Stomach smooth muscle (tissue), 2 donors: ENCODE data around the gene ELFN1.

ENCODE experiments used
- H3K27ac ChIP-seq: one replicate; pipeline ENCODE4 v1.7.0; 2013; ENCODE audit warnings: mild to moderate bottlenecking, low read length, inconsistent platforms
- H3K27me3 ChIP-seq, 2 donors: one replicate each; pipeline ENCODE4 v1.7.0; 2013; ENCODE audit warnings: low read length in 2 of 2; ENCODE audit not compliant: insufficient read depth in 2 of 2, control insufficient read depth in 1 of 2
- H3K36me3 ChIP-seq, 2 donors: one replicate each; pipeline ENCODE4 v1.7.0; 2013; ENCODE audit warnings: low read length in 2 of 2; ENCODE audit not compliant: control insufficient read depth in 2 of 2, insufficient read depth in 2 of 2
- H3K4me1 ChIP-seq: one replicate; pipeline ENCODE4 v1.7.0; 2013; ENCODE audit warnings: low read length; ENCODE audit not compliant: control insufficient read depth, insufficient read depth
- H3K4me3 ChIP-seq, 2 donors: one replicate each; pipeline ENCODE4 v1.7.0; 2013; ENCODE audit warnings: low read length in 2 of 2
- H3K9ac ChIP-seq, 2 donors: one replicate each; pipeline ENCODE4 v1.7.0; 2013; ENCODE audit warnings: low read length in 2 of 2, mild to moderate bottlenecking in 1 of 2
- H3K9me3 ChIP-seq, 2 donors: one replicate each; pipeline ENCODE4 v1.7.0; 2013; ENCODE audit warnings: low read length in 2 of 2; ENCODE audit not compliant: control insufficient read depth in 2 of 2
- donor health status: healthy.
- donor health status: Pancreatic carcinoma.

Gene ELFN1

DNA sequence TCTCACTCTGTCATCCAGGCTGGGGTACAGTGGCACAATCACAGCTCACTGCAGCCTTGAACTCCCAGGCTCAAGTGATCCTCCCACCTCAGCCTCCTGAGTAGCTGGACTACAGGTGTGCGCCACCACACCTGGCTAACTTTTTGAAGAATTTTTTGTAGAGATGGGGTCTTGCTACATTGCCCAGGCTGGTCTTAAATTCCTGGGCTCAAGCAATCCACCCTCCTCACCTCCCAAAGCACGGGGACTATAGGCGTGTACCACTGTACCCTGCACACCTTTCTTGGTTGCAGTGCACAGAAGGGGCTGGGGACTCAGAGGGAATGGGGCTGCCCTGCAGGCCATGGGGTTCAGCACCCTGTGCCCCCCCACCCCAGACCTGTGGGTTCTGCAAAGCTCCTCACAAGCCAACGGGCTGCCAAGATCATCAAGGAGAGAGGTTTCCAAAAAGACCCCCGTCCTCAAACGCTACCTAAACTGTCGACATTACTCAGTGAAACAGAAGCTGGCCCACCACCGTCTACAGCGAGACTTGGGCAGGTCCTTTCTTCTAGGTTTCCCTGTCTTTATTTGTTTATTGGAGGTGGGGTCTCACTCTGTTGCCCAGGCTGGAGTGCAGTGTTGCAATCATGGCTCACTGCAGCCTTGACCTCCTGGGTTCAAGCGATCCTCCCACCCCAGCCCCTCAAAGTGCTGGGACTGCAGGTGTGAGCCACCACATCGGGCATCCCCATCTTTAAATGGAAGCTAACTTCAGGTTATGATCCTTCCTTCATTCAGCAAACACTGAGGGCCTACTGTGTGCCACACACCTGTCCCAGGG, 26.6 kb upstream of the ELFN1 start:
- Histone ChIP-seq H3K4me3 (no peak overlapping the region), H3K27ac (no peak overlapping the region), H3K27me3 (peaks cover 2 to 16% of the 10 kb centered on the region in 2 donors), H3K36me3 (no peaks in the 10 kb centered on the region), H3K9me3 (no peaks in the 10 kb centered on the region), H3K9ac (no peak overlapping the region), H3K4me1 (peaks cover 11% of the 10 kb centered on the region)

DNA sequence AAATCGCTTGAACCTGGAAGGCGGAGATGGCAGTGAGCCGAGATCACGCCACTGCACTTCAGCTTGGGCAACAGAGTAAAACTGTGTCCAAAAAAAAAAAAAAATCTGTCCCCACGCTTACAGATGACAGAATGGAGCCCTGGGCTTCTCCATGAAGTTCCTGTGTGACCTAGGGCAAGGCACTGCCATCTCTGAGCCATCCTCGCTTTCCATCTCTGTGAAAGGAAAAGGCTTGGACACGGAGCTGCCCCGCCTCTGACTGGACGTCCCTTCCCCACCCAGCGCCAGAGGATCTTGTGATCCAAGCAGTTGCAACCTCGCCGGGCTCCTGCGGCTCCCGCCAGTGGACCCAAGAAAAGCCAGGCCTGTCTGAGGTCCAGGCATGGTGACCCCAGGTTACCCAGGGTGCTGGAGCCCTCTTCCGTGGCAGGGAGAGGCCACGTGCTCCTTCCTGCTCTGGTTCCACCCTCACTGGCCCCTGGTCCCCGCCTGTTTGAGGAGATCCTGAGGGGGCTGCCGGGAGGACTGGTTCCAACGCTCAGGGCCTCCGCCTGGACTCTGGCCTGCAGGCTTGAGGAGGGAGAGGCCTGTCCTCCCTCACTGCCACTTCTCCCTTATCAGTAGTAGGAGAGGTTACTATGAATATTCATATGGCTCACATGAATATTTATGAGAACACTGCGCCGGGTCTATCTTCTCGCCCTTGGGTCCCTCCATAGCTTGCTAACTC, 25.6 kb upstream of the ELFN1 start:
- H3K27me3 ChIP-seq = peaks cover 4 to 22% of the 10 kb centered on the region in 2 donors
- no peak overlapping the region for H3K4me3 ChIP-seq
- peaks cover 12% of the 10 kb centered on the region for H3K4me1 ChIP-seq
- H3K36me3 ChIP-seq = no peaks in the 10 kb centered on the region
- no peak overlapping the region for H3K27ac ChIP-seq
- H3K9me3 ChIP-seq = no peaks in the 10 kb centered on the region
- H3K9ac ChIP-seq = no peak overlapping the region

DNA sequence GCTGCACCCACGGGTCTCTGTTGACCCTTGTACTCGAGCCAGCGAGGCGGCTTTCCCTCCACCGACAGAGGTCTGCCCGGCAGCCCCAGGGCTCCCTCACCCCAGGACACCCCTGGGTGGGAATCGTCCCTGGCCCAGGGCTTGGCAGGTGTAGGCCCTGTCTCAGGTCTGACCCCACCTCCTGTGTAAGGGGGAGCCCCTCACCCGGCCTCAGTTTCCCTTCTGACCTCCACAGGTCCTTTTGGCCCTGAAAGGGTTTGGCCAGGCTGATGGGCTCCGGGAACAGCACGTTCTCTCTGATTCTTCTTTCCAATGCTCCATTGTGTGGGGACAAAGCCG, 25.0 kb upstream of the ELFN1 start:
- no peak overlapping the region for H3K4me3 ChIP-seq
- H3K4me1 ChIP-seq = peaks cover 12% of the 10 kb centered on the region
- H3K27ac ChIP-seq = no peak overlapping the region
- H3K36me3 ChIP-seq = no peaks in the 10 kb centered on the region
- no peak overlapping the region for H3K9ac ChIP-seq
- peaks cover 4 to 22% of the 10 kb centered on the region in 2 donors for H3K27me3 ChIP-seq
- no peaks in the 10 kb centered on the region for H3K9me3 ChIP-seq

DNA sequence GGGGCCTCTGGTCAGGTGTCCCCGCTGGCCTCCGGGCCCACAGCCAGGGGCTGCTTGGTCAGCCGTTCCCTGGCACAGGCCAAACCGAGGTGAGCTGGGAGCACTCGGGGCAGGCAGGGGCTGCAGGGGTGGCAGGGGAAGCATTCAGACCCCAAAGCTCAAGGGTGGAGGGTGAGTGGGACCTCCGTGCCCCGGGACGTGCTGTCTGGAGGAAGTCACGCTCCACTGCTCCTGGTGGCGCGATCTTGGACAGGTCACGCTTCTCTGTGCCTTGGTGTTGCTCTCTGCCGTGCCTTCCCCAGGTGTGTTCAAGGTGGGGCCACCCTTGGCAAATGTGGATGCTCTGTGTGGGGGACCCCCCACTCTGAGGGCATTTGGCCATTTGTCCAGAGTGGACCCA, 24.6 kb upstream of the ELFN1 start:
- Histone ChIP-seq H3K9me3 (no peaks in the 10 kb centered on the region), H3K4me1 (peaks cover 12% of the 10 kb centered on the region), H3K4me3 (no peak overlapping the region), H3K9ac (no peak overlapping the region), H3K36me3 (no peaks in the 10 kb centered on the region), H3K27me3 (peaks cover 6 to 25% of the 10 kb centered on the region in 2 donors), H3K27ac (no peak overlapping the region)

DNA sequence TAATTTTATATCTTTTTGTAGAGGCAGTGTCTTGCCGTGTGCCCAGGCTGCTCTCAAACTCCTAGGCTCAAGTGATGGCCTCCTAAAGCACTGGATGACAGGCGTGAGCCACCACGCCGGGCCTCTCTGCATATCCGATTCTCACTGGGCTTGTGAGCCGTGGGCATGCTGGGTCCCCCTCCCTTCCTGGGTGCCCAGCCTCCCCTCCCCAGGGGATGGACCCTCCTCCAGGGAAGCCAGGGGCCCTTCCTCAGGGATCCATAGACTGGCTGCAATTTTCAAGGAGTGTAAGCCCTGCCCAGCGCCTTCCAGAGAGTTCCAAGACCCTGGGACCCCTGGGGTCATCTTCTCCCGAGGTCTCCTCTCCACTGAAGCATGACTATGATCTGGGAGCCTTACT, 23.7 kb upstream of the ELFN1 start:
- peaks cover 6 to 26% of the 10 kb centered on the region in 2 donors for H3K27me3 ChIP-seq
- no peak overlapping the region for H3K9ac ChIP-seq
- peaks cover 12% of the 10 kb centered on the region for H3K4me1 ChIP-seq
- H3K27ac ChIP-seq = no peak overlapping the region
- no peaks in the 10 kb centered on the region for H3K36me3 ChIP-seq
- H3K9me3 ChIP-seq = no peaks in the 10 kb centered on the region
- no peak overlapping the region for H3K4me3 ChIP-seq

DNA sequence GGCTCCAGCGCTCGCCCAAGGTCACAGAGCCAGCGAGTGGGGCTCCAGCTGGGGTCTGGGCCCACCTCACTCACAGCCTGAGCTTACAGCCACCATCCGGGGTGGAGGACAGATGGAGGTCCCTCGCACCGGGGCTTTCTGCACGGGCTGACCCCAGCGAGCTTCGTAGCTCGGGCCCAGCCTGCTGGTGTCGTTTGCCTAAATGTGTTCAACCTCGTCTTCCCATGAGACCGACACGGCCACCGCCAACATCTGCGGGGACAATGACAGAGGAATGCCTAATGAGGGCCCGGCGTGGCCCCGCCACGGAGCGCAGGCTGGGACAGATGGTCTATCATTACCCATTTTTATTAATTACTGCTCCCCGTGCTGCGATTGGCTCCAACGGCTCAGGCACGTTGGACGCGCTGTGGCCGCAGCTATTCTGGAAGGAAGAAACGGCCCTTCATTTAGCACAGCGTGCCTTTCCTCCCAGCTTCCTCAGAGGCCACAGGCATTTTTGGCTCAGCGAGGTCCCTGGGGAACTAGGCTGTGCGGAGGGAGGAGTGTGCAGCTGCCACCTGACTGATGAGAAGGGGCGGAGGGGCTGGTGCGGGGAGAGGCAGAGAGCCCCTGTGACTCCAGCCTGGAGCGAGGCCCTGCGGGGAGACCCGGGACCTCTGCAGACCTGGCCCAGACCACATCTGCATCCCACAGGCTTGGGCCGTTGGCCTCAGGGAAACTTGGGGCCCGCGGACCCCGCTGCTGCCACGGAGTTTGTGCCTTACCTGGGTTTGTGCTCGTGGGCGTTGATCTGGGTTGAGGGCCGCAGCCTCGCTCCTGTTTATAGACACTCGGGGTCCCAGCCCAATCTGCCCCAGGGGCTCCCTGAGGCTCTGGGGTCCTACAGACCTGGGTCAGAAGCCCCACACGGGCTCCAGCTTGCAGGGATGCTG, 22.9 kb upstream of the ELFN1 start:
- H3K27me3 ChIP-seq = peaks cover 6 to 28% of the 10 kb centered on the region in 2 donors
- H3K27ac ChIP-seq = no peak overlapping the region
- H3K4me3 ChIP-seq = no peak overlapping the region
- H3K4me1 ChIP-seq = peaks cover 12% of the 10 kb centered on the region
- H3K9me3 ChIP-seq = no peaks in the 10 kb centered on the region
- H3K36me3 ChIP-seq = no peaks in the 10 kb centered on the region
- H3K9ac ChIP-seq = no peak overlapping the region

DNA sequence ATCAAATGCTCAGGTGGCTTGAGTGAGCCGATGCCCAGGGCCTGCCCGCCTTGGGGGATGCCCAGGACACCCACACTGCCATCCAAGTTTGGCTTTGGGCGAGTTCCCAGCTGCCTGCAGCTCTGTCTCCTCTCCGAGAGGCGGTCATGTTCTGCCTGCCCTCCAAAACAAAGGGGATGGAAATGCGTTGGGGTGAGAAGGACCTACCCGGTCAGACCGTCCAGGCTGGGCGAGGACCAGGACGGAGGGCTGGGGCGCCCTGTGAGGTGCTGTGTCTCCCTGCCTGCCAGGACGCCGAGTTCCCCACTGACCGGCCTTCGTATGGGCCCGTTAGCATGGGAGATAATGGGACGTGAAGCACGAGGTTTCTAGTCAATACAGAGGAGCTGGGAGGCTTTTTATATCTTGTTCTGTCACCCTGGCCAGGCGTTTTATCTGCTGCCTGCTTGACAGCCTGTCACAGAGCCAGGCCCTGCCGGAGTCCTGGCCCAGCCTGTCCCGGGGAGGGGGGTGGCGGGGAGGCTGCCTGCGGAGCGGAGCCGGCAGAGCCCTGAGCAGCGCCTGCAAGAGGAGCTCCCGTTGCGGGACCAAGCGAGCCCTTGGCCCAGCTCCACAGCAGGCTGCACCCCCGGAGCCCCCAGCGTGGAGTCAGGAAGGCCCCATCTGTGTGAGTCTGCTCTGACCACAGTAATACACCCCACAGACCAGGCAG, 22.0 kb upstream of the ELFN1 start:
- Histone ChIP-seq H3K27ac (no peak overlapping the region), H3K27me3 (peaks cover 7 to 29% of the 10 kb centered on the region in 2 donors), H3K9me3 (no peaks in the 10 kb centered on the region), H3K4me1 (peaks cover 12% of the 10 kb centered on the region), H3K4me3 (peak overlapping the region in 1 of 2 donors; percentile 52), H3K9ac (no peak overlapping the region), H3K36me3 (no peaks in the 10 kb centered on the region)

DNA sequence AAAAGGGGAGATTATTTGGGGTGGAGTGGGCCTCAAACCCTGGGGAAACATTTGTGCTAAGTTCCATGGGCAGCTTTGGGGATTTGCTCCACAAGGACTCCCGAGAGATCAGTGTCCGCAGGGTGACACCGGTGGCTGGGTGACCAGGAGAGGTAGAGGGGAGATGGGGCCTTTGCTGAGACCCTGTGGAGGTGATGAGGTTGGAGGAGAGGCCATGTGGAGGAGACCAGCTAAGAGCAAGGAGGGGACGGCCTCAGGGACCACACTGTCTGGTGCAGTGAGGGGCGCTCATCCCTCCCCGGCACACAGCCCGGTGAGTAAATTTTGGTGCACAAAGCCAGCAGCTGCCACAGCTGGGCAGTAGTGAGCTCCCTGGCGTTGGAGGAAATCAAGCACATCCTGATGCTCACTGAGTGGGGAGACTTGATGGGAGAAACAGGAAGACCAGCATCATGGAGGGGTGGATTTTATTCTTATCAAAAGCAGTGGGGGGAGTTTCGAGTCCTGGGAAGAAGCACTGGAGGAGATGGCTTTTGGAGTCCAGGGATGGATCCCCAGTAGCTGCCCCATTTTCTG, 20.2 kb upstream of the ELFN1 start:
- H3K4me1 ChIP-seq = peaks cover 12% of the 10 kb centered on the region
- peaks cover 13 to 22% of the 10 kb centered on the region in 2 donors for H3K27me3 ChIP-seq
- no peak overlapping the region for H3K27ac ChIP-seq
- no peak overlapping the region for H3K9ac ChIP-seq
- H3K36me3 ChIP-seq = no peaks in the 10 kb centered on the region
- H3K9me3 ChIP-seq = no peaks in the 10 kb centered on the region
- no peak overlapping the region for H3K4me3 ChIP-seq

DNA sequence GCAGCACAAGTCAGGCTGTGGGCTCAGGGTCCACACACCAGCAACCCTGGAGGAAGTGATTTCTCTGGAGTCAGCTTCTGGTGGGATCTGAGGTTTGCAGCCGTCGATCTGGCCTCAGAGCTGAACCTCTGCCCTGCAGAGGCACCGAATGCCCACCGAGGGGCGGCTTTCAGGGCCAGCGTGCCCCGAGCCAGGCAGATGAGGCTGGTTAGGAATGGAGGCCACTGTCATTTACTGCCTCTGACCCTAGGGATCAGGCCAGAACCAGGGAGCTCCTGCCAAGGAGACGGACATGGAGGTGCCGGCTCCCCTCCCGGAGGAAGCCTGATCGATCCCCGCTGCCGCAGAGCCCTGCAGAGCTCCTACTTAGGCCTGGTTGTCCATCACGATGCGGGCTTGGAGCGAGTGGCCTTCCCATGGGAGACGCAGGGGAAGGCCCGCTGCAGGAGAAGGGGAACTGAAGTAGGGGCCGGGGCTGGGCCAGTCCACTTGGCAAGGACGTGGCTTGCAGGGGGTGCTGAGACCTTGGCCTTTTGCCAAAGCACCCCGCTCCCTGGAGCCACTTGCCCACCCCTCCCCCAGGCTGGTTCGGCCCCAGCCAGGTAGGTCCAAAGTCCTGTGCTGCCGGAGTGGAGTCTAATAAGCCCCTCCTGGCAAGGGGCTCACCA, 19.6 kb upstream of the ELFN1 start:
- no peaks in the 10 kb centered on the region for H3K9me3 ChIP-seq
- peaks cover 13 to 24% of the 10 kb centered on the region in 2 donors for H3K27me3 ChIP-seq
- no peaks in the 10 kb centered on the region for H3K36me3 ChIP-seq
- peaks cover 12% of the 10 kb centered on the region for H3K4me1 ChIP-seq
- no peak overlapping the region for H3K9ac ChIP-seq
- no peak overlapping the region for H3K27ac ChIP-seq
- no peak overlapping the region for H3K4me3 ChIP-seq
